GM23338 (cell line): Measurements from ENCODE around the gene NRBP1.

Experiments
- EZH2 ChIP-seq: fragments of 200-600 bp; sonication (generic); IDR thresholded peaks from one replicate; pipeline ENCODE4 v1.8.0; 2017; ENCODE audit warnings: antibody characterized with exemption, mild to moderate bottlenecking, low read depth; ENCODE audit not compliant: unreplicated experiment
- ZNF114 ChIP-seq: fragments of 250-450 bp; sonication (Bioruptor Pico); IDR thresholded peaks from 2 replicates; pipeline ENCODE4 v1.5.0; 2020; ENCODE audit warnings: mild to moderate bottlenecking, moderate library complexity
- TF ChIP-seq, protein P1 (sequence below), 2 experiments: fragments of 200-600 bp in 1 of 2; sonication (generic) in 1 of 2; conservative IDR thresholded peaks; 2 replicates each; pipeline versions ENCODE4 v1.5.1 to v1.6.1; 2016 to 2017; ENCODE audit warnings: antibody characterized with exemption in 2 of 2, low read depth in 2 of 2, mild to moderate bottlenecking in 2 of 2, moderate library complexity in 1 of 2
- TF ChIP-seq, protein P2 (sequence below): IDR thresholded peaks from 2 replicates; pipeline ENCODE4 v1.6.1; 2016; ENCODE audit warnings: antibody characterized with exemption

DNA sequence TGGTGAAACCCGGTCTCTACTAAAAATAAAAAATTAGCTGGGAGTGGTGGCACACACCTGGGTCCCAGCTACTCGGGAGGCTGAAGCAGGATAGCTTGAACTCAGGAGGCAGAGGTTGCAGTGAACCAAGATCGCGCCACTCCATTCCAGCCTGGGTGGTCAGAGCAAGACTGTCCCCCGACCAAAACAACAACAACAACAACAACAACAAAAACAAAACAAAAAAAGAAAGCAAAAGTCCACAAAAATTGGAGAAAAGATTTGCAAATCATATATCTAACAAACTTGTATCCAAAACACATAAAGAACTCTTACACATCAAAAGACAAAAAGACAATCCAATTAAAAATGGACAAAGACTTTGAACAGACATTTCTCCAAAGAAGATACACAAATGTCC is 29.5 kb upstream of the NRBP1 start:
- TF ChIP-seq, protein P1, sequence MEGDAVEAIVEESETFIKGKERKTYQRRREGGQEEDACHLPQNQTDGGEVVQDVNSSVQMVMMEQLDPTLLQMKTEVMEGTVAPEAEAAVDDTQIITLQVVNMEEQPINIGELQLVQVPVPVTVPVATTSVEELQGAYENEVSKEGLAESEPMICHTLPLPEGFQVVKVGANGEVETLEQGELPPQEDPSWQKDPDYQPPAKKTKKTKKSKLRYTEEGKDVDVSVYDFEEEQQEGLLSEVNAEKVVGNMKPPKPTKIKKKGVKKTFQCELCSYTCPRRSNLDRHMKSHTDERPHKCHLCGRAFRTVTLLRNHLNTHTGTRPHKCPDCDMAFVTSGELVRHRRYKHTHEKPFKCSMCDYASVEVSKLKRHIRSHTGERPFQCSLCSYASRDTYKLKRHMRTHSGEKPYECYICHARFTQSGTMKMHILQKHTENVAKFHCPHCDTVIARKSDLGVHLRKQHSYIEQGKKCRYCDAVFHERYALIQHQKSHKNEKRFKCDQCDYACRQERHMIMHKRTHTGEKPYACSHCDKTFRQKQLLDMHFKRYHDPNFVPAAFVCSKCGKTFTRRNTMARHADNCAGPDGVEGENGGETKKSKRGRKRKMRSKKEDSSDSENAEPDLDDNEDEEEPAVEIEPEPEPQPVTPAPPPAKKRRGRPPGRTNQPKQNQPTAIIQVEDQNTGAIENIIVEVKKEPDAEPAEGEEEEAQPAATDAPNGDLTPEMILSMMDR (conservative IDR thresholded peaks at IDR 0.05; ENCODE audit: low read depth in 2 of 2): no peak
- TF ChIP-seq EZH2 (no peak), ZNF114 (no peak)
- TF ChIP-seq, protein P2, sequence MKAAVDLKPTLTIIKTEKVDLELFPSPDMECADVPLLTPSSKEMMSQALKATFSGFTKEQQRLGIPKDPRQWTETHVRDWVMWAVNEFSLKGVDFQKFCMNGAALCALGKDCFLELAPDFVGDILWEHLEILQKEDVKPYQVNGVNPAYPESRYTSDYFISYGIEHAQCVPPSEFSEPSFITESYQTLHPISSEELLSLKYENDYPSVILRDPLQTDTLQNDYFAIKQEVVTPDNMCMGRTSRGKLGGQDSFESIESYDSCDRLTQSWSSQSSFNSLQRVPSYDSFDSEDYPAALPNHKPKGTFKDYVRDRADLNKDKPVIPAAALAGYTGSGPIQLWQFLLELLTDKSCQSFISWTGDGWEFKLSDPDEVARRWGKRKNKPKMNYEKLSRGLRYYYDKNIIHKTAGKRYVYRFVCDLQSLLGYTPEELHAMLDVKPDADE: no peak
